GM12864 (cell line): ENCODE results near the gene FOXRED2.

ENCODE experiments used
- DNase-seq: peaks from one replicate; pipeline ENCODE4 v3.0.0-alpha.2; 2011; ENCODE audit warnings: low read depth
- H3K4me3 ChIP-seq: 2 replicates; pipeline ENCODE4 v1.5.1; 2011; ENCODE audit warnings: mild to moderate bottlenecking, low read depth, low read length, control low read depth
- TF ChIP-seq, protein P1 (sequence below): IDR thresholded peaks from 2 replicates; pipeline ENCODE4 v1.5.1; 2011; ENCODE audit warnings: low read depth, mild to moderate bottlenecking, moderate library complexity, low read length, control low read depth, inconsistent platforms; ENCODE audit errors: missing control alignments

FOXRED2 gene

DNA sequence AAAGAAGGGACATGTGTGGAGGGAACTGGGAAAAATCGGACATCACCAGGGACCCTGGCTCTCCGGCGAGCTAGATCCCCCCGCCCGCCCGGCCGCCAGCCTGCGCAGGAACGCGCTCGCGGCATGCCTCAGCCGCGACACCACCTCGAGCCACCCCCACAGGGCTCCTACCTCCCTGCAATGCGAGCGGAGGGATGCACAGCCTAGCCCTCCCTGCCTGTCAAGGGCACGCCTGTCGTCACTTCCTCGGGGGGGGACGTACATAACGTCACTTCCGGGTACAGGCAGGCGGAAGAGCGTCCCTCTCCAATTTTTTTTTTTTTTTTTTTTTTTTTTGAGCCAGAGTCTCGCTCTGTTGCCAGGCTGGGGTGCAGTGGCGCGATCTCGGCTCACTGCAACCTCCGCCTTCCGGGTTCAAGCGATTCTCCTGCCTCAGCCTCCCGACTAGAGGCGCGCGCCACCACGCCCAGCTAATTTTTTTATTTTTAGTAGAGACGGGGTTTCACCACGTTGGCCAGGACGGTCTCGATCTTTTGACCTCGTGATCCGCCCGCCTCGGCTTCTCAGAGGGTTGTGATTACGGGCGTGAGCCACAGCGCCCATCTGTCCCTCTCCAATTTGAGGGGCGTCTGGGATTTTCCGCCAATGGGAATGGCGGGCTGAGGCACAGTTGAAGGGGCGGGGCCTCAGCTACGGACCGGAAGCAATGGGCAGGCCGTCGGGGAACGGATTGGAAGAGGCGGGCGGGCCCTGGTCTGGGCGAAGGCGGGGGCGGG is 25.3 kb downstream of the FOXRED2 start, which contains the start of gene TXN2:
TSS of gene TXN2 (minus strand) at position 248 of the 776 bp plus-strand sequence. CDS start 803 bp downstream, outside the sequence.
- DNase-seq, result peak; percentile 91
- TF ChIP-seq, protein P1, sequence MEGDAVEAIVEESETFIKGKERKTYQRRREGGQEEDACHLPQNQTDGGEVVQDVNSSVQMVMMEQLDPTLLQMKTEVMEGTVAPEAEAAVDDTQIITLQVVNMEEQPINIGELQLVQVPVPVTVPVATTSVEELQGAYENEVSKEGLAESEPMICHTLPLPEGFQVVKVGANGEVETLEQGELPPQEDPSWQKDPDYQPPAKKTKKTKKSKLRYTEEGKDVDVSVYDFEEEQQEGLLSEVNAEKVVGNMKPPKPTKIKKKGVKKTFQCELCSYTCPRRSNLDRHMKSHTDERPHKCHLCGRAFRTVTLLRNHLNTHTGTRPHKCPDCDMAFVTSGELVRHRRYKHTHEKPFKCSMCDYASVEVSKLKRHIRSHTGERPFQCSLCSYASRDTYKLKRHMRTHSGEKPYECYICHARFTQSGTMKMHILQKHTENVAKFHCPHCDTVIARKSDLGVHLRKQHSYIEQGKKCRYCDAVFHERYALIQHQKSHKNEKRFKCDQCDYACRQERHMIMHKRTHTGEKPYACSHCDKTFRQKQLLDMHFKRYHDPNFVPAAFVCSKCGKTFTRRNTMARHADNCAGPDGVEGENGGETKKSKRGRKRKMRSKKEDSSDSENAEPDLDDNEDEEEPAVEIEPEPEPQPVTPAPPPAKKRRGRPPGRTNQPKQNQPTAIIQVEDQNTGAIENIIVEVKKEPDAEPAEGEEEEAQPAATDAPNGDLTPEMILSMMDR, result no peak
- peak within 1 kb of the TSS; percentile 56 for H3K4me3 ChIP-seq

DNA sequence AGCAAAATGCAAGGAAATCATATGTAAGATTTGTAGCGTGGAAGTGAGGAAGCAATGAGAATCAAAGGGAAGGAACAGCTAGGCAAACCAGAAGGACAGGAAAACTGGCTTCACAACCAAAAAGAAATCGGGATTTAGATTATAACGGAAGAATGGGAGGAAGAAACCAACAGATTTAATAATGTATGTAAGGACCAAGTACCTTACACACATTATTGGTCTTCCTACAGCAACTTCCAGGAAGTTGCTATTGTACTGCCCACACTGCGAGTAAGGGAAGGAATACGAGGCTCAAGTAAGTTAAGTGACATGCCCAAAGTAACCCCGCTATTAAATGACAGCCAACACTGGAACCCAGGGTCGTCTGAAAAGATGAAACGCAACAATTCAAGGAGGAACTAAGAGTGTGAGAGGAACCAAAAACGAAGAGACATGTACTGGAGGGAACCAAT is 25.9 kb downstream of the FOXRED2 start:
- no peak for DNase-seq
- TF ChIP-seq, protein P1, result no peak
- H3K4me3 ChIP-seq, result peak overlapping the region; percentile 56

DNA sequence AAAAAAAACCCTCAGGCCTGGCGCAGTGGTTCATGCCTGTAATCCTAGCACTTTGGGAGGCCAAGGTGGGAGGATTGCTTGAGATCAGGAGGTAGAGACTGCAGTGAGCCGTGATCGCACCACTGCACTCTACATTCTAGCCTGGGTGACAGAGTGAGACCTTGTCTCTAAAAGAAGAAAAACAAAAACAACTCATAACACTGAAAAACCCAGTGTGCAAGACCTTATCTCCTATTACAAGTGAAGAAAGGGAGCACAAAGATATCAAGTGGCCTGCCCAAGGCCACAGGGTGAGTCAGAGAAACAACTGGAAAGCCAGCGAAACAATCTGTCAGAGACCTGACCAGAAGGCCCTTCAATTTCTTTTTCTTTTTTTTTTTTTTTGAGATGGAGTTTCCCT is 27.9 kb downstream of the FOXRED2 start:
- TF ChIP-seq, protein P1, result no peak
- H3K4me3 ChIP-seq, result no peak overlapping the region
- no peak for DNase-seq

DNA sequence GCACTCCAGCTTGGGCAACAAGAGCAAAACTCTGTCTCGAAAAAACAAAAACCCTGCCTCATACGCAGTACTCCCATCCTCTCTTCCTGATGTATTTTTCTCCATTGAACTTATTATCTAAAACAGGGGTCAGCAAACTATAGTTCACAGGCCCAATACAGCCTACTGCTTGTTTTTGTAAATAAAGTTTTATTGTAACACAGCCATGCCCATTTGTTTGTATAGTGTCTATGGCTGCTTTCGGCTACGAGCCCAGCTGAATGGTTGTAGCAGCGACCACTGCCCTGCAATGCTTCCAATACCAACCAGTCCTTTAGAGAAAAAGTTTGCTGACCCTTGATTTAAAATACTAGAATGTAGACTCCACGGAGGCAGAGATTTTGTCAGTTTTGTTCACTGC is 31.5 kb downstream of the FOXRED2 start:
- TF ChIP-seq, protein P1, result no peak
- H3K4me3 ChIP-seq, result no peak overlapping the region
- no peak for DNase-seq

DNA sequence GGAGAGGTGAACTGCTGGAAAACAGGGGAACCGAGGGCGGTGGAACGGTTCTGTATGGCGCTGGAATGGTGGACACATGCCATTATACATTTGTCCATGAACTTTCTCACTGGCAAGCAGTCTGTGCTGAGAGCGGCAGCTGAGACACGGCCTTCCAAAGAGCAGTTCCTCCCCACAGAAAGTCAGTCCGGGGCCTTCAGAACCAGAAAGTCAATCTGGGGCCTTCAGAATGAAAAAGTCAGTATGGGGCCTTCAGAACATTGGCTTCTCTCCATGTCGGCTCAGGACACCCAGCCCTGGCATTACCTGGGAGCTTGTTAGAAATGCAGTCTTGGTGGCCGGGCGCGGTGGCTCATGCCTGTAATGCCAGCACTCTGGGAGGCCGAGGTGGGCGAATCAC is 34.2 kb downstream of the FOXRED2 start:
- H3K4me3 ChIP-seq, result no peak overlapping the region
- no peak for DNase-seq
- TF ChIP-seq, protein P1, result no peak

DNA sequence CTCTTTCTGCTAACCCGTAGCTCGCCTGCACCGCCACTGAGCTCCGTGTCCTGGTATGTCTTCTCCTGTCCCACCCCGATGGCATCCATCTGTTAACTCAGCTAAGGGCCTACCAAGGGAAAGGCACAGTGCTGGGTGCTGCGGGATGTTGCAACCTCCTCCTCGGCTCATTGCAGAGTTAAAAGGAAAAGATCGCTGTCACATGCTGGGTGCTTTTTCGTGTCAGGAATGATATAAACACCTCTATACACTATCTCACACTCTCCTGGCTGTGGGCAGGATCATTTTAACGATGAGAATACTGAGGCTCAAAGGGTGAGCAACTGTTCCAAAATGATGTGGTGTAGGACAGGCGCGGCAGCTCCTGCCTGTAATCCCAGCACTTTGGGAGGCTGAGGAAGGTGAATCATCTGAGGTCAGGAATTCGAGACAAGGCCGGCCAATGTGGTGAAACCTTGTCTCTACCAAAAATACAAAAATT is 35.5 kb downstream of the FOXRED2 start:
- TF ChIP-seq, protein P1, result no peak
- H3K4me3 ChIP-seq, result no peak overlapping the region
- DNase-seq, result no peak

DNA sequence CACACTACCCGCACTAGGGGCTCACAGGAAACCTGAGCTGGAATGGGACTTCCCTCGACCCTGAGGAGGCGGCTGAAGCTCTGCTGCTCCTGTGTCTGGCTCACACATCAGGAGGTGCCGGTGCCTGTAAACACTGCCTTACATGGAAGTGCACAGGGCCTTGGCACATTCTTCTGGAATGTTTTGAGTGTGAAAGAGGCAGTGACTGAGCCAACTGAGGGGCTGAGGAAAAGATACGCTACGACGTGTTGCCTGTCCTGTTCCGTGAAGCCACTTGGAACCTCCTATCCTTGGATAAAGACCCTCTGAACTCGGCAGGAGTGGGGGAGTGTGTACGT is 35.9 kb downstream of the FOXRED2 start:
- no peak for DNase-seq
- no peak overlapping the region for H3K4me3 ChIP-seq
- TF ChIP-seq, protein P1, result no peak
